HepG2 (cell line): ENCODE measurements around the gene GGA3. TPM values are rescaled to one million over a fixed set of nuclear protein-coding genes. Genes with fewer than 3 reads are reported as not detected.

Experiments
- CSRNP1 ChIP-seq: sonication (generic); formaldehyde crosslinking; IDR thresholded peaks from 2 replicates; pipeline ENCODE4 v1.8.1; 2023; ENCODE audit warnings: mild to moderate bottlenecking, missing genetic modification reagents
- CTCF ChIP-seq: sonication (generic); formaldehyde crosslinking; IDR thresholded peaks from 2 replicates; pipeline ENCODE4 v1.5.0; 2020; ENCODE audit warnings: mild to moderate bottlenecking, missing genetic modification reagents, moderate library complexity
- ESRRA ChIP-seq: sonication (generic); formaldehyde crosslinking; IDR thresholded peaks from 2 replicates; pipeline ENCODE4 v1.5.1; 2020; ENCODE audit warnings: mild to moderate bottlenecking, low read depth, missing genetic modification reagents
- KIAA2018 ChIP-seq: sonication (generic); formaldehyde crosslinking; IDR thresholded peaks from 2 replicates; pipeline ENCODE4 v1.5.0; 2020; ENCODE audit warnings: mild to moderate bottlenecking, missing genetic modification reagents, borderline replicate concordance
- MLX ChIP-seq: IDR thresholded peaks from 2 replicates; pipeline ENCODE4 v1.6.1; 2016
- RFX5 ChIP-seq: IDR thresholded peaks from 2 replicates; pipeline ENCODE4 v1.6.1; 2011; ENCODE audit warnings: low read depth, low read length, improper control_type of control experiment
- TFDP1 ChIP-seq: IDR thresholded peaks from 2 replicates; pipeline ENCODE4 v1.6.1; 2016; ENCODE audit warnings: missing compliant biosample characterization, missing genetic modification reagents, borderline replicate concordance
- ZC3H4 ChIP-seq: sonication (generic); formaldehyde crosslinking; IDR thresholded peaks from 2 replicates; pipeline ENCODE4 v1.4.0; 2020; ENCODE audit warnings: missing genetic modification reagents, borderline replicate concordance
- ZNF275 ChIP-seq: sonication (generic); formaldehyde crosslinking; IDR thresholded peaks from 2 replicates; pipeline ENCODE4 v1.8.0; 2022; ENCODE audit warnings: missing genetic modification reagents, mild to moderate bottlenecking, inconsistent platforms, borderline replicate concordance
- ZNF292 ChIP-seq: sonication (generic); formaldehyde crosslinking; IDR thresholded peaks from 2 replicates; pipeline ENCODE4 v1.8.1; 2022; ENCODE audit warnings: mild to moderate bottlenecking, low read depth, missing genetic modification reagents, borderline replicate concordance
- ZSCAN22 ChIP-seq: sonication (generic); formaldehyde crosslinking; IDR thresholded peaks from 2 replicates; pipeline ENCODE4 v1.4.0; 2020; ENCODE audit warnings: mild to moderate bottlenecking, missing genetic modification reagents
- ZSCAN31 ChIP-seq: sonication (generic); formaldehyde crosslinking; IDR thresholded peaks from 2 replicates; pipeline ENCODE4 v1.5.0; 2020; ENCODE audit warnings: low read depth, mild to moderate bottlenecking, missing genetic modification reagents
- polyA plus RNA-seq, 8 experiments: library from polyadenylated mRNA; depleted of rRNA in 3 of 8; stranded (reverse) in 7 of 8; unstranded in 1 of 8; fragments of >200 nt; fragmentation: Illumina TruSeq in 4 of 8; extraction: Trizol in 4 of 8; gene quantifications; 2 replicates each; pipeline versions ENCODE4 v1.2.1 to v1.2.3, GENCODE V29; 2011 to 2016; ENCODE audit warnings: low read depth in 4 of 8, missing spikeins in 1 of 8, mixed read lengths in 1 of 8; ENCODE audit not compliant: insufficient read depth in 1 of 8
- total RNA-seq, 5 experiments: library from RNA; depleted of rRNA; stranded (reverse); fragments of >200 nt; fragmentation: Illumina TruSeq; extraction: Trizol; gene quantifications; 2 replicates each; pipeline ENCODE4 v1.2.3, GENCODE V29; 2016; ENCODE audit warnings: low read depth in 1 of 5

Gene GGA3
- total and polyA plus RNA-seq, 2 of the 13 experiments (the other 11 are each of a cell fraction or from before 2014, with no cell fraction given), result 28.4 to 43.7 TPM

GRCh38 chr17:75205037-75205792, 56.2 kb downstream of the GGA3 start, which contains the start of gene NUP85 (continued):
- TF ChIP-seq CTCF (CRISPR knock-in tag), result peak; percentile 12
- no peak for TF ChIP-seq ZC3H4 (CRISPR knock-in tag)
- TF ChIP-seq KIAA2018 (CRISPR knock-in tag), result no peak; the same call in none of the 2 replicates
- peak; percentile 60 for TF ChIP-seq ZSCAN31 (CRISPR knock-in tag)
- no peak for TF ChIP-seq ZSCAN22 (CRISPR knock-in tag)
- TF ChIP-seq ESRRA (CRISPR knock-in tag), result peak; percentile 63; the same call in 1 of the 2 replicates
- peak; percentile 61; the same call in 1 of the 2 replicates for TF ChIP-seq CSRNP1 (CRISPR knock-in tag)
- TF ChIP-seq MLX, result no peak
- no peak; the same call in 1 of the 2 replicates for TF ChIP-seq RFX5
- peak; percentile 95 for TF ChIP-seq TFDP1 (CRISPR knock-in tag)
- peak; percentile 96 for TF ChIP-seq ZNF275 (CRISPR knock-in tag)
- TF ChIP-seq ZNF292, result peak; percentile 81
